ENCODE results near the gene HTR4. TPM values are rescaled to one million over a fixed set of nuclear protein-coding genes. Genes with fewer than 3 reads are reported as not detected.
A peak's percentile ranks its signal among the peaks of the same experiment; 100 is the strongest.

The HTR4 gene
- total RNA-seq, 4 donors from 2014 or later, result 0.76 TPM; not detected in 3

- no peak for TF ChIP-seq POLR2A (IDR thresholded peaks at IDR 0.05)
- TF ChIP-seq, protein P1, sequence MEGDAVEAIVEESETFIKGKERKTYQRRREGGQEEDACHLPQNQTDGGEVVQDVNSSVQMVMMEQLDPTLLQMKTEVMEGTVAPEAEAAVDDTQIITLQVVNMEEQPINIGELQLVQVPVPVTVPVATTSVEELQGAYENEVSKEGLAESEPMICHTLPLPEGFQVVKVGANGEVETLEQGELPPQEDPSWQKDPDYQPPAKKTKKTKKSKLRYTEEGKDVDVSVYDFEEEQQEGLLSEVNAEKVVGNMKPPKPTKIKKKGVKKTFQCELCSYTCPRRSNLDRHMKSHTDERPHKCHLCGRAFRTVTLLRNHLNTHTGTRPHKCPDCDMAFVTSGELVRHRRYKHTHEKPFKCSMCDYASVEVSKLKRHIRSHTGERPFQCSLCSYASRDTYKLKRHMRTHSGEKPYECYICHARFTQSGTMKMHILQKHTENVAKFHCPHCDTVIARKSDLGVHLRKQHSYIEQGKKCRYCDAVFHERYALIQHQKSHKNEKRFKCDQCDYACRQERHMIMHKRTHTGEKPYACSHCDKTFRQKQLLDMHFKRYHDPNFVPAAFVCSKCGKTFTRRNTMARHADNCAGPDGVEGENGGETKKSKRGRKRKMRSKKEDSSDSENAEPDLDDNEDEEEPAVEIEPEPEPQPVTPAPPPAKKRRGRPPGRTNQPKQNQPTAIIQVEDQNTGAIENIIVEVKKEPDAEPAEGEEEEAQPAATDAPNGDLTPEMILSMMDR (IDR thresholded peaks at IDR 0.05), result no peak
- 61 to 66% methylated on average over 3 of the region's 3 CpGs for whole genome bisulfite sequencing, 2 donors
Observed at GRCh38 chr5:148486456-148486855, 167.9 kb downstream of the HTR4 start.

GRCh38 chr5:148484651-148485050 is 169.7 kb downstream of the HTR4 start:
- intact Hi-C loops (cut with DNase I), result no loop called here

More at GRCh38 chr5:148486456-148486855, 167.9 kb downstream of the HTR4 start:
- H3K4me3 ChIP-seq, result no peak overlapping the region
- no peaks in the 10 kb centered on the region for H3K4me1 ChIP-seq
- H3K36me3 ChIP-seq, result no peaks in the 10 kb centered on the region
- no peaks in the 10 kb centered on the region for H3K9me3 ChIP-seq
- intact Hi-C loops (cut with DNase I), result no loop called here
- no peak for DNase-seq
- no peak overlapping the region for H3K27ac ChIP-seq
- peaks cover 0 to 17% (median 0%) of the 10 kb centered on the region in 4 donors for H3K27me3 ChIP-seq

GRCh38 chr5:148483750-148484149 is 170.6 kb downstream of the HTR4 start:
- TF ChIP-seq POLR2A (IDR thresholded peaks at IDR 0.05), result no peak
- TF ChIP-seq, protein P1 (IDR thresholded peaks at IDR 0.05), result no peak
- intact Hi-C loops (cut with DNase I), result no loop called here
- no peaks in the 10 kb centered on the region for H3K4me1 ChIP-seq
- DNase-seq, result no peak
- no peaks in the 10 kb centered on the region for H3K9me3 ChIP-seq
- H3K36me3 ChIP-seq, result no peaks in the 10 kb centered on the region
- no peak overlapping the region for H3K4me3 ChIP-seq
- peaks cover 0 to 8% (median 0%) of the 10 kb centered on the region in 4 donors for H3K27me3 ChIP-seq
- 87 to 92% methylated on average over 3 of the region's 3 CpGs for WGBS, 2 donors
- no peak overlapping the region for H3K27ac ChIP-seq

More at GRCh38 chr5:148484651-148485050, 169.7 kb downstream of the HTR4 start:
- no peak overlapping the region for H3K27ac ChIP-seq
- H3K4me3 ChIP-seq, result no peak overlapping the region
- H3K4me1 ChIP-seq, result no peaks in the 10 kb centered on the region
- TF ChIP-seq, protein P1 (IDR thresholded peaks at IDR 0.05), result no peak
- TF ChIP-seq POLR2A (IDR thresholded peaks at IDR 0.05), result no peak
- no peaks in the 10 kb centered on the region for H3K9me3 ChIP-seq
- no peak for DNase-seq
- peaks cover 0 to 14% (median 0%) of the 10 kb centered on the region in 4 donors for H3K27me3 ChIP-seq
- H3K36me3 ChIP-seq, result no peaks in the 10 kb centered on the region

DNA sequence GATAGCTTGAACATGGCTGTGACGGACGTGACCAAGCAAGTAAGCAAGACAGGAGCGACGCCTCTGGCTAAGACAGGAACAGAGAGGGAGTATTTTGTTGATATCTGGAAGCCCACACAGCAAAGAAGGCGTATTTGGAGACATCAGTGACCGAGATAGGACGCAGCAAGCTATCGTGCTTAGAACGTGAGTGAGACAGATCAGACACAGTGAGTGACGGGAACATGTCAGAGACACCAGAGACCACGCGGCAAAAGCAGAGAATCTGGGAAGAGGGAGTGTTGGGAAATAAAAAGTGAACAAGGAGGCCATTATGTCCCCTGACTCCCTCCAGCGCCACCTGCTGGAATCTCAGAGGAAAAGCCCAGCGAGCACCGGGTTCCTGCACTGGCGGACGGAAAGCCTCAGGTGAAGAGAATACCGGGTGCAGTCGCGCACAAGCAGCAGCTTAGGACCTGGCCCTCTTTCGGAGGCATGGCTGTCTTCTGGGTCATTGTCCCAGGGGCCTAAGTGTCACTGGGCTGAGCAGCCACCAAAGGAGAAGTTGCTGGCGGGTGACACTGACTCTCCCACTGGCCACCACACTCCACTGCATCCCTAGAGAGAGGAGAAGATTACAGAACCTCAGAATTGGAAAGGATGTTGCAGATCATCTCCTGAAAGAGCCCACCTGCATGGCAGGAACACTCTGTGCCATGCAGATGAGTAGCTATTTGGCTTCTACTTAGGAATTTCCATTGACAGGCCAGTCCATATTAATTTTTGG is 171.4 kb downstream of the HTR4 start:
- TF ChIP-seq, protein P1 (IDR thresholded peaks at IDR 0.05), result peak in 5 of 6 experiments; percentile 33 to 64 (median 56)
- no peak for TF ChIP-seq POLR2A (IDR thresholded peaks at IDR 0.05)
- Histone ChIP-seq H3K27me3 (peaks cover 0 to 15% (median 0%) of the 10 kb centered on the region in 4 donors), H3K9me3 (no peaks in the 10 kb centered on the region), H3K36me3 (no peaks in the 10 kb centered on the region), H3K4me1 (no peaks in the 10 kb centered on the region), H3K4me3 (no peak overlapping the region), H3K27ac (no peak overlapping the region)
- DNase-seq, result no peak
- 47 to 59% methylated on average over 22 of the region's 22 CpGs for WGBS, 2 donors
- intact Hi-C loops (cut with DNase I), result no loop called here

DNA sequence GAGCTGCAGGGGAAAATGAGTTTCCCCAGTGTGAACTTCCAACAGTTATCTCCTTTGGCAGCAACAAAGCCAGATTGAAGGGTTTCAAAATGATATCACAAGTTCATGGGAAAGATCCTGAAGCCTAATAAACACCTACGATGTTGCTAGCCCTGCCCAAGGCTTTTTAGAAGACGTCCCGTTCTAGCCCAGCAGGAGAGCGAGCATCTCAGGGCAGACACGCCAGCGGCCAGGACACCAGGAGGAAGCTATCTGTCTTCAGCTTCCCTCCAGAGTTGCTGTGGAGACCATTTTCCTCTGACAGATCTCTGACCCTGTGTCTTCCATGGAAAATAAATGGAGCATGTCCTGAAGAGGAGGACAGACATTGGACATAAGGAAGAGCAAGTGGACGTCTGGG is 172.1 kb downstream of the HTR4 start:
- Histone ChIP-seq H3K27ac (no peak overlapping the region), H3K4me1 (no peaks in the 10 kb centered on the region), H3K27me3 (peaks cover 0 to 17% (median 0%) of the 10 kb centered on the region in 4 donors), H3K36me3 (no peaks in the 10 kb centered on the region), H3K9me3 (no peaks in the 10 kb centered on the region), H3K4me3 (no peak overlapping the region)
- TF ChIP-seq, protein P1 (IDR thresholded peaks at IDR 0.05), result no peak
- TF ChIP-seq POLR2A (IDR thresholded peaks at IDR 0.05), result no peak
- intact Hi-C loops (cut with DNase I), result no loop called here
- no peak for DNase-seq
- WGBS, 2 donors, result 44 to 56% methylated on average over 3 of the region's 7 CpGs

All from esophagus squamous epithelium (tissue), 5 donors.